ENCODE data around the gene COL13A1. TPM values are rescaled to one million over a fixed set of nuclear protein-coding genes. Genes with fewer than 3 reads are reported as not detected.

Gene COL13A1
- total and polyA plus RNA-seq, 2 of the 8 experiments (the other 6 are each of a cell fraction or from before 2014, with no cell fraction given) = 2.6 to 5.2 TPM

- TF ChIP-seq ASH2L (IDR thresholded peaks at IDR 0.05; ENCODE audit: low read length) = no peak
Observed at GRCh38 chr10:69802424-69803161, 887 bp downstream of the COL13A1 start (continued).

All from H1 (cell line).